Airway epithelial cell (primary cell): ENCODE measurements around the gene KRTAP5-1. TPM values are rescaled to one million over a fixed set of nuclear protein-coding genes. Genes with fewer than 3 reads are reported as not detected.

Experiments used
- total RNA-seq: library from RNA; depleted of rRNA; stranded (reverse); fragments of >200 nt; gene quantifications from 2 replicates; pipeline ENCODE4 v1.2.3, GENCODE V29; 2015

KRTAP5-1 gene, protein sequence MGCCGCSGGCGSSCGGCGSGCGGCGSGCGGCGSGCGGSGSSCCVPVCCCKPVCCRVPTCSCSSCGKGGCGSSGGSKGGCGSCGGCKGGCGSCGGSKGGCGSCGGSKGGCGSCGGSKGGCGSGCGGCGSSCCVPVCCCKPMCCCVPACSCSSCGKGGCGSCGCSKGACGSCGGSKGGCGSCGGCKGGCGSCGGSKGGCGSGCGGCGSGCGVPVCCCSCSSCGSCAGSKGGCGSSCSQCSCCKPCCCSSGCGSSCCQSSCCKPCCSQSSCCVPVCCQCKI
- total RNA-seq, result not detected in 2 replicates

DNA sequence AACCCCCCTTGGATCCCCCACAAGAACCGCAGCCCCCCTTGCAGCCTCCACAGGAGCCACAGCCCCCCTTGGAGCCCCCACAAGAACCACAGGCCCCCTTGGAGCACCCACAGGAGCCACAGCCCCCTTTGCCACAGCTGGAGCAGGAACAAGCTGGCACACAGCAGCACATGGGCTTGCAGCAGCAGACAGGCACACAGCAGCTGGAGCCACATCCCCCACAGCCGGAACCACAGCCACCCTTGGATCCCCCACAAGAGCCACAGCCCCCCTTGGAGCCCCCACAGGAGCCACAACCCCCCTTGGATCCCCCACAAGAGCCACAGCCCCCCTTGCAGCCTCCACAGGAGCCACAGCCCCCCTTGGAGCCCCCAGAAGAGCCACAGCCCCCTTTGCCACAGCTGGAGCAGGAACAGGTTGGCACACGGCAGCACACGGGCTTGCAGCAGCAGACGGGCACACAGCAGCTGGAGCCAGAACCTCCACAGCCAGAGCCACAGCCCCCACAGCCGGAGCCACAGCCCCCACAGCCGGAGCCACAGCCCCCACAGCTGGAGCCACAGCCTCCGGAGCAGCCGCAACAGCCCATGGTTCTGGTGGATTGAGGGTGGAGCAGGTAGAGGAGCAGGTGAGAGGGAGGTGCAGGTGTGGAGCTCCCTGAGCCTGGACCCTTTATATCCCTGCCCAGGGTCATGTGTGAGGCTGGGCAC is at the start of gene KRTAP5-1:
TSS of gene KRTAP5-1 (minus strand) at position 623 of the 710 bp plus-strand sequence. CDS start at position 589, 34 bp downstream.

DNA sequence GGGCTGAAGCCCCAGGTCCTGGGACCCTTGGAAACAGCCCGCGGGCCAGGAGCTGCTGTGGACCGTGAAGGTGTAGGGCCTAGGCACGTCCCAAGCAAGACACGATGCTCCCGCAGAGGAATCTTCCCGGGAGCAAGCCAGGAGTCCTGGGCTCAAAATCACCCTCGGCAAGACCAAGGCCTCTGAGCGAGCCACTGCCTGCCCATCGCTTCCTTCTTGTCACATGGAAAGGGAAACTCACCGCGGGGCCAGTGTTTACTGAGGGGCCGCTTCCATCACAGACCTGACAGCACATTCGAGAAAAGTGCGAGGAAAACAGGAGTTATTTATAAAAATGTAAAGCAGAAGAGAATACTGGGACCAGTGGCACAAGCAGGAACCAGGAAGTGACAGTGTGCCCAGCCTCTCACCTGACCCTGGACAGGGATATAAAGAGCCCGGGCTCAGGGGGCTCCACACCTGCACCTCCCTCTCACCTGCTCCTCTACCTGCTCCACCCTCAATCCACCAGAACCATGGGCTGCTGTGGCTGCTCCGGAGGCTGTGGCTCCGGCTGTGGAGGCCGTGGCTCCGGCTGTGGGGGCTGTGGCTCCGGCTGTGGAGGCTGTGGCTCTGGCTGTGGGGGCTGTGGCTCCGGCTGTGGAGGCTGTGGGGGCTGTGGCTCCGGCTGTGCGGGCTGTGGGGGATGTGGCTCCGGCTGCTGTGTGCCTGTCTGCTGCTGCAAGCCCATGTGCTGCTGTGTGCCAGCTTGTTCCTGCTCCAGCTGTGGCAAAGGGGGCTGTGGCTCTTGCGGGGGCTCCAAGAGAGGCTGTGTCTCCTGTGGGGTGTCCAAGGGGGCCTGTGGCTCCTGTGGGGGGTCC is 44.5 kb upstream of the KRTAP5-1 start, which contains the start of gene KRTAP5-5:
TSS of gene KRTAP5-5 (plus strand) at position 450 of the 860 bp plus-strand sequence. CDS start at position 516, 66 bp downstream.

DNA sequence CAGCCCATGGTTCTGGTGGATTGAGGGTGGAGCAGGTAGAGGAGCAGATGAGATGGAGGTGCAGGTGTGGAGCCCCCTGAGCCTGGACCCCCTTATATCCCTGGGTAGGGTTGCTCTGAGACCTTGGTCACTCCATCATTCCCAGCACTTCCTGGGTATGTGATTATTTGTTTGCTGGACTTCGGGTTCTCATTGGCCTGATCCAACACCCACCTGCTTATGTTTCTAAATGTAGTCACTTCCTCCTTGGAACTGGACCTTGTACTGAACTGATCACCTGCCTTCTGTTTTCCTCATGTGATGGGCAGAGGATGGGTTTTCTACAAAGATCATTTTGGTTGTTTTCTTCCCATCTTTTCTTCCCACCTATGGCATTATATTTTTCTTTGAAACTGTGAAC is 37.0 kb upstream of the KRTAP5-1 start, which contains the start of gene KRTAP5-4:
TSS of gene KRTAP5-4 (minus strand) at position 53 of the 400 bp plus-strand sequence. CDS start at position 8, 45 bp downstream.

DNA sequence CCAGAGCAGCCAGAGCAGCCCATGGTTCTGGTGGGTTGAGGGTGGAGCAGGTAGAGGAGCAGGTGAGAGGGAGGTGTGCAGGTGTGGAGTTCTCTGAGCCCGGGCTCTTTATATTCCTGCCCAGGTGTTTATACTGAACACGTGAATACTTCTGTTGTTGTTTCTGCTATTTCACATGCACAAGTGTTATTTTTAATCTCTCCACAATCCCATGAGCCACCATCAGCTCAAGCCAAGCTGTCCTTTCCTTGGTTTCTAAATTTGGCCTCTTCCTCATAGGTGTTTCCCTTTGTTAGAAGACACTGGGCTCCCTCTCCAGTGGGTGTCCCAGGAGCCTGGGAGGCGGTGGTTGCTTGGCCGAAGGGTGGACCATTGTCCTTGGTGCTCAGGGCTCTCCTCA is 23.3 kb upstream of the KRTAP5-1 start, which contains the start of gene KRTAP5-3:
TSS of gene KRTAP5-3 (minus strand) at position 101 of the 400 bp plus-strand sequence. CDS start at position 23, 78 bp downstream.

DNA sequence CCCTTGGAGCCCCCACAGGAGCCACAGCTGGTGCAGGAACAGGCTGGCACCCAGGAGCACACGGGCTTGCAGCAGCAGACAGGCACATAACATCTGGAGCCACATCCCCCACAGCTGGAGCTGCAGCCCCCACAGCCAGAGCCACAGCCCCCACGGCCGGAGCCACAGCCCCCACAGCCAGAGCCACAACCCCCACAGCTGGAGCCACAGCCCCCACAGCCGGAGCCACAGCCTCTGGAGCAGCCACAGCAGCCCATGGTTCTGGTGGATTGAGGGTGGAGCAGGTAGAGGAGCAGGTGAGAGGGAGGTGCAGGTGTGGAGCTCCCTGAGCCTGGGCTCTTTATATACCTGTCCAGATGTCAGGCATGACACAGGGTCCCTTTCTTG is 12.9 kb upstream of the KRTAP5-1 start, which contains the start of gene KRTAP5-2:
TSS of gene KRTAP5-2 (minus strand) at position 301 of the 387 bp plus-strand sequence. CDS start at position 257, 44 bp downstream.

DNA sequence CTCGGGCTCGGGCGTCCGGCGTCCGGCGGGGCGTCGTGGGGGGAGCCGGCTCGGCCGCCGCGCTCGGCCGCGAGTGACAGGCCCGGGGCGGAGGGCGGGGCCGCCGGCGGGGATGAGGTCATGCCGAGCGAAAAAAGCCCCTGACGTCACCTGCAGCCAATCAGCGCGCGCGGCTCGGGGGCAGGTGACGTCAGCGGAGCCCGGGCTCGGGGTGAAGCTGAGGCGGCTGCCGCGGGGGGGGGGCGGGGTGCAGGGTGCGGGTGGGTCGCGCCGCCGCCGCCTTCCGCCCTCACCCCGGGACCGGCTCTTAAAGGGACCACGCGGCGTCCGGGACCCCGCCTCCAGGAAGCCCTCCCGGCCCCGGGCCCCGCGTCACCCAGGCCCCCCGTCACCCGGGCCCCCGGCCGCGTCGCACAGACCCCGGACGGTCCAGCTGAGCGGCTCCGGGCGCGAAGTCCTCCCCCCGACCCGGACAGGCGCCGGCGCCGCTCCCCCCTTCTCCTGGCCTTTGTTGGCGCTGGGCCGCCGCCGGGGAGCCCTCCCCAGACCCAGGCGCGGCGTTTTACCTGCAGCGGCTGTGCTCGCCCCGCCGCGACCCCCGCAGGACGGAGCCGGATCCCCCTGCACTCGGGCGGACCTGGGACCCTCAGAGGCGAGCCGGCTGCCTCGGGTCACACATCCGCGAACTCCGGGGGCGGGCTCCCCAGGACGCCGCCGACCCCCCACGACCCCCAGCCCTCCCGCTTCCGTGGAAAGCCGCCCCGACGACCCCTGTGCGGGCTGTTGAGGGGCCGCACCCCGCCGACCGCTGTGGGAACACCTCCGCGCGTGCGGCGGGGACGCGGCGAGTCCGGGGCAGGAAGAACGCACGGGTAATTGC is 12.6 kb downstream of the KRTAP5-1 start, which contains the start of gene DUSP8:
TSS of gene DUSP8 (minus strand) at position 75 of the 880 bp plus-strand sequence. CDS start 6,445 bp downstream, outside the sequence.

Other genes starting within 250 kb of the KRTAP5-1 start
- 0.14 and 0.28 TPM in 2 replicates for gene BRSK2, start 195.3 kb downstream of the KRTAP5-1 start, total RNA-seq
- 17.3 and 24.8 TPM in 2 replicates for gene MOB2, start 98.5 kb downstream of the KRTAP5-1 start, total RNA-seq
- gene DUSP8, start 13.0 kb downstream of the KRTAP5-1 start, total RNA-seq, result 0.19 and 0.56 TPM in 2 replicates
- gene KRTAP5-2, start 13.0 kb upstream of the KRTAP5-1 start, total RNA-seq, result not detected in 2 replicates
- gene KRTAP5-3, start 23.2 kb upstream of the KRTAP5-1 start, total RNA-seq, result not detected in 2 replicates
- gene KRTAP5-4, start 36.9 kb upstream of the KRTAP5-1 start, total RNA-seq, result not detected in 2 replicates
- not detected in 2 replicates for gene KRTAP5-5, start 44.5 kb upstream of the KRTAP5-1 start, total RNA-seq
- gene KRTAP5-6, start 111.9 kb upstream of the KRTAP5-1 start, total RNA-seq, result not detected in 2 replicates
- 3.3 and 8.0 TPM in 2 replicates for gene IFITM10, start 165.3 kb upstream of the KRTAP5-1 start, total RNA-seq
- 566 and 764 TPM in 2 replicates for gene CTSD, start 178.6 kb upstream of the KRTAP5-1 start, total RNA-seq
- gene SYT8, start 249.7 kb upstream of the KRTAP5-1 start, total RNA-seq, result 8.5 and 10.5 TPM in 2 replicates